GM15510 (cell line): Measurements from ENCODE around the gene NTM.

Source experiments
- POLR2A ChIP-seq: IDR thresholded peaks from 3 replicates; pipeline ENCODE4 v1.6.1; 2011; ENCODE audit warnings: borderline replicate concordance; ENCODE audit not compliant: insufficient read length; ENCODE audit errors: extremely low read depth

The NTM gene

GRCh38 chr11:131684111-131685060 is 314.0 kb downstream of the NTM start:
- no peak for TF ChIP-seq POLR2A

- TF ChIP-seq POLR2A: no peak
Observed at GRCh38 chr11:131685206-131685605, 314.8 kb downstream of the NTM start.

- TF ChIP-seq POLR2A: no peak
Observed at GRCh38 chr11:131685906-131686305, 315.5 kb downstream of the NTM start.

- TF ChIP-seq POLR2A: no peak
Observed at GRCh38 chr11:131686836-131687235, 316.4 kb downstream of the NTM start.

GRCh38 chr11:131687291-131688047 is 317.1 kb downstream of the NTM start:
- no peak for TF ChIP-seq POLR2A

- no peak for TF ChIP-seq POLR2A
Observed at GRCh38 chr11:131688048-131688693, 317.8 kb downstream of the NTM start.

- TF ChIP-seq POLR2A: no peak
Observed at GRCh38 chr11:131689049-131689925, 318.9 kb downstream of the NTM start.

GRCh38 chr11:131690362-131690761 is 319.9 kb downstream of the NTM start:
- TF ChIP-seq POLR2A: no peak

- TF ChIP-seq POLR2A: no peak
Observed at GRCh38 chr11:131690776-131691175, 320.4 kb downstream of the NTM start.

- TF ChIP-seq POLR2A: no peak
Observed at GRCh38 chr11:131691181-131692041, 321.0 kb downstream of the NTM start.

- TF ChIP-seq POLR2A: no peak
Observed at GRCh38 chr11:131692151-131692550, 321.7 kb downstream of the NTM start.

- no peak for TF ChIP-seq POLR2A
Observed at GRCh38 chr11:131692961-131693360, 322.5 kb downstream of the NTM start.

GRCh38 chr11:131693756-131694155 is 323.3 kb downstream of the NTM start:
- no peak for TF ChIP-seq POLR2A
